HCT116 (cell line): ENCODE data around the gene TRIM63. TPM values are rescaled to one million over a fixed set of nuclear protein-coding genes. Genes with fewer than 3 reads are reported as not detected.

Source experiments
- ATAC-seq: fragments of 200-7000 bp; cut with Tn5 transposase; 2 replicates; pipeline ENCODE4 v1.9.1; 2020; ENCODE audit warnings: mild to moderate bottlenecking, moderate library complexity
- BruUV-seq: library from RNA; stranded (reverse); fragments of 400-500 nt; replicated peaks from 2 replicates; lab custom pipeline; 2021; lab: Mats Ljungman, UMichigan
- CTCF ChIA-PET: fragments of 300-600 bp; sonication (Branson Sonifier 250); formaldehyde crosslinking; loops from one replicate; lab custom pipeline; 2021; ENCODE audit warnings: antibody characterized with exemption; lab: Charles Lee
- POLR2A ChIA-PET: fragments of 300-600, 350-600 bp; sonication (Branson Sonifier 250); formaldehyde crosslinking; loops from one replicate; lab custom pipeline; 2021; ENCODE audit warnings: antibody characterized with exemption; lab: Charles Lee
- RAD21 ChIA-PET, 2 experiments: fragments of 300-600 bp; sonication (Branson Sonifier 250); formaldehyde crosslinking; loops; one replicate each; lab custom pipeline; 2023; ENCODE audit warnings: low total read pairs in 2 of 2; ENCODE audit not compliant: uncharacterized antibody in 2 of 2, unreplicated experiment in 2 of 2, low non-redundant PET in 1 of 2; lab: Charles Lee
- DNase-seq: peaks from one replicate; pipeline ENCODE4 v3.0.0-alpha.2; 2010; ENCODE audit warnings: low read depth, low spot score
- H2AFZ ChIP-seq: fragments of 200-600 bp; shearing (Covaris generic), sonication (generic); 2 replicates; pipeline ENCODE4 v1.6.1; 2017; ENCODE audit warnings: low read depth, mixed run types, mixed read lengths, antibody characterized with exemption, low read length; ENCODE audit not compliant: poor library complexity, severe bottlenecking
- H3K27ac ChIP-seq: 2 replicates; pipeline ENCODE4 v1.5.1; 2012; ENCODE audit warnings: low read depth, low read length
- H3K27me3 ChIP-seq: fragments of 200-600 bp; sonication (generic); 2 replicates; pipeline ENCODE4 v1.6.1; 2016; ENCODE audit warnings: mixed run types, low read length, mixed read lengths; ENCODE audit not compliant: insufficient read depth
- H3K36me3 ChIP-seq, 2 experiments: fragments of 200-500 bp in 1 of 2; fragments of 200-600 bp in 1 of 2; sonication (Bioruptor generic) in 1 of 2; sonication (generic) in 1 of 2; 2 replicates each; pipeline versions ENCODE4 v1.5.1 to v1.6.1; 2014 to 2016; ENCODE audit warnings: low read length in 2 of 2, inconsistent platforms in 1 of 2, mixed read lengths in 1 of 2, mixed run types in 1 of 2; ENCODE audit not compliant: insufficient read depth in 2 of 2, control insufficient read depth in 1 of 2
- H3K4me1 ChIP-seq, 2 experiments: fragments of 200-600 bp in 1 of 2; sonication (generic) in 1 of 2; 2 replicates each; pipeline versions ENCODE4 v1.5.1 to v1.6.1; 2012 to 2017; ENCODE audit warnings: low read length in 2 of 2, inconsistent platforms in 1 of 2, mild to moderate bottlenecking in 1 of 2, mixed read lengths in 1 of 2, mixed run types in 1 of 2, moderate library complexity in 1 of 2; ENCODE audit not compliant: insufficient read depth in 2 of 2, control insufficient read depth in 1 of 2
- H3K4me2 ChIP-seq: fragments of 200-600 bp; sonication (generic); 2 replicates; pipeline ENCODE4 v1.6.1; 2017; ENCODE audit warnings: mixed run types, low read length, mixed read lengths
- H3K4me3 ChIP-seq, 2 experiments: fragments of 200-600 bp in 1 of 2; sonication (generic) in 1 of 2; replicated peaks in 1 of 2; 2 replicates each; pipeline ENCODE4 v1.5.1; 2011 to 2016; ENCODE audit warnings: low read length in 2 of 2, control low read depth in 1 of 2, low read depth in 1 of 2, mild to moderate bottlenecking in 1 of 2, mixed read lengths in 1 of 2, mixed run types in 1 of 2
- H3K79me2 ChIP-seq: fragments of 200-600 bp; sonication (generic); 2 replicates; pipeline ENCODE4 v1.6.1; 2017; ENCODE audit warnings: mild to moderate bottlenecking, mixed run types, low read length, moderate library complexity, mixed read lengths; ENCODE audit not compliant: insufficient read depth
- H3K9ac ChIP-seq: fragments of 200-600 bp; sonication (generic); 2 replicates; pipeline ENCODE4 v1.6.1; 2016; ENCODE audit warnings: low read length, mixed read lengths
- H3K9me2 ChIP-seq: fragments of 200-600 bp; sonication (generic), shearing (Covaris generic); 2 replicates; pipeline ENCODE4 v1.6.1; 2017; ENCODE audit warnings: mixed run types, mild to moderate bottlenecking, moderate library complexity; ENCODE audit not compliant: insufficient read depth
- H3K9me3 ChIP-seq, 2 experiments: fragments of 200-500 bp in 1 of 2; fragments of 200-600 bp in 1 of 2; sonication (Bioruptor generic) in 1 of 2; sonication (generic) in 1 of 2; 2 replicates each; pipeline ENCODE4 v1.6.1; 2014 to 2017; ENCODE audit warnings: low read length in 2 of 2, mixed read lengths in 2 of 2, inconsistent platforms in 1 of 2, low read depth in 1 of 2, mild to moderate bottlenecking in 1 of 2, mixed run types in 1 of 2, moderate library complexity in 1 of 2; ENCODE audit not compliant: control insufficient read depth in 1 of 2, insufficient read depth in 1 of 2
- H4K20me1 ChIP-seq: fragments of 200-600 bp; sonication (generic), shearing (Covaris generic); 2 replicates; pipeline ENCODE4 v1.6.1; 2017; ENCODE audit warnings: mixed run types, mild to moderate bottlenecking, moderate library complexity; ENCODE audit not compliant: insufficient read depth
- CEBPB ChIP-seq: IDR thresholded peaks from 2 replicates; pipeline ENCODE4 v1.6.1; 2012; ENCODE audit warnings: low read depth
- CTCF ChIP-seq, 3 experiments: fragments of 200-600 bp in 1 of 3; sonication (generic) in 1 of 3; IDR thresholded peaks in 2 of 3; conservative IDR thresholded peaks in 1 of 3; 2 replicates each; pipeline ENCODE4 v1.5.1; 2012 to 2017; ENCODE audit warnings: low read depth in 2 of 3, low read length in 2 of 3, antibody characterized with exemption in 1 of 3, borderline replicate concordance in 1 of 3, control low read depth in 1 of 3, mild to moderate bottlenecking in 1 of 3, mixed read lengths in 1 of 3, mixed run types in 1 of 3, moderate library complexity in 1 of 3; ENCODE audit not compliant: insufficient read depth in 1 of 3
- EGR1 ChIP-seq: IDR thresholded peaks from 2 replicates; pipeline ENCODE4 v1.6.1; 2012; ENCODE audit warnings: low read depth
- MAX ChIP-seq: IDR thresholded peaks from 2 replicates; pipeline ENCODE4 v1.6.1; 2012
- SIN3A ChIP-seq: IDR thresholded peaks from 2 replicates; pipeline ENCODE4 v1.6.1; 2012; ENCODE audit warnings: low read depth
- SP1 ChIP-seq: IDR thresholded peaks from 2 replicates; pipeline ENCODE4 v1.6.1; 2012; ENCODE audit warnings: low read depth
- SRF ChIP-seq: IDR thresholded peaks from 2 replicates; pipeline ENCODE4 v1.6.1; 2012; ENCODE audit warnings: low read depth
- ZBTB33 ChIP-seq: IDR thresholded peaks from 2 replicates; pipeline ENCODE4 v1.6.1; 2011; ENCODE audit warnings: mild to moderate bottlenecking, low read length, moderate library complexity; ENCODE audit not compliant: insufficient replicate concordance; ENCODE audit errors: extremely low read depth
- ZFX ChIP-seq: fragments of 450-650 bp; IDR thresholded peaks from 2 replicates; pipeline ENCODE4 v1.6.1; 2017
- intact Hi-C: fragments of 100-400 bp; cut with micrococcal nuclease; formaldehyde crosslinking; loops from 2 replicates; pipeline ENCODE4 v1.10.0; 2022
- total RNA-seq: library from RNA; stranded (reverse); gene quantifications from one replicate; pipeline ENCODE4 v1.2.1, GENCODE V29; 2021; ENCODE audit not compliant: unreplicated experiment

TRIM63 gene
- total RNA-seq, 1 experiment from 2014 or later = not detected

GRCh38 chr1:26025060-26025459 lies 42.4 kb downstream of the TRIM63 start:
- Histone ChIP-seq H3K27me3 (no peaks in the 10 kb centered on the region), H3K4me2 (no peak overlapping the region), H3K9me3 (no peaks in the 10 kb centered on the region), H3K36me3 (no peaks in the 10 kb centered on the region), H3K27ac (no peak overlapping the region), H3K9ac (no peak overlapping the region), H3K4me1 (0 out of 4 replicates have a peak, but pooled peaks cover 0 to 5% of the 10 kb centered on the region in 2 experiments), H3K79me2 (no peaks in the 10 kb centered on the region), H3K9me2 (no peaks in the 10 kb centered on the region), H3K4me3 (no peak overlapping the region), H2AFZ (no peak overlapping the region), H4K20me1 (no peaks in the 10 kb centered on the region)
- ChIA-PET RAD21 (no interaction called here), POLR2A (no interaction called here), CTCF (no interaction called here)
- BruUV-seq = no TSS peak
- intact Hi-C loops = no loop called here
- TF ChIP-seq SP1 (no peak), CTCF (IDR thresholded peaks at IDR 0.05 in 2 of 3, conservative IDR thresholded peaks at IDR 0.05 in 1 of 3; ENCODE audit: borderline replicate concordance in 1 of 3, insufficient read depth in 1 of 3, low read depth in 2 of 3, low read length in 2 of 3) (no peak), EGR1 (no peak), CEBPB (no peak), ZFX (no peak), ZBTB33 (no peak), MAX (no peak), SIN3A (no peak), SRF (no peak)
- no peak for ATAC-seq
- DNase-seq = no peak
